Activated T-cell treated with anti-CD3 and anti-CD28 coated beads for 48 hours (primary cell): ENCODE results near the gene BPTF.
"Not testable (repeated sequence)": the region's sequence is repeated elsewhere in the genome, so short reads cannot be mapped to it uniquely, and the experiment has no call there.

Experiments used
- DNase-seq: peaks from one replicate; pipeline ENCODE4 v3.0.0-alpha.2; 2020; ENCODE audit warnings: low read depth

The BPTF gene

GRCh38 chr17:67974185-67974584, 148.9 kb downstream of the BPTF start:
- DNase-seq = no peak

DNA sequence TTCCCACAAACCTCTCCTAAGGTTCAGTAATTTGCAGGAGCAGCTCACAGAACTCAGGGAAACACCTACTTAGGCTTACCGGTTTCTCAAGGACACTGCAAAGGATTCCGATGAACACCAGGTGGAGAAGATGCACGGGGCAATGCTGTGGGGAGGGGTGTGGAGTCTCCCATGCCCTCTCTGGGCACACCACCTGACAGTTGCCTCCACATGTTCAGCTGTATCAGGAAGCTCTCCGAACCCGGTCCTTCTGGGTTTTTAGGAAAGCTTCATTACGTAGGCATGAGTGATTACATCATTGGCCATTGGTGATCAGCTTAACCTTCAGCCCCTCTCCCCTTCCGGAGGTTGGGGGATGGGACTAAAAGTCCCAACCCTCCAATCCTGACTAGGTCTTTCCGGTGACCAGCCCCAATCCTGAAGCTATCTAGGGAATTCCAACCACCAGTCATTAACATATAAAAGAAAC, 149.3 kb downstream of the BPTF start:
- no peak for DNase-seq

- DNase-seq = not testable (repeated sequence)
These were observed 151.0 kb downstream of the BPTF start for GRCh38 chr17:67976306-67976705.

- DNase-seq = no peak
These were observed 155.2 kb downstream of the BPTF start for GRCh38 chr17:67980456-67980855.

DNA sequence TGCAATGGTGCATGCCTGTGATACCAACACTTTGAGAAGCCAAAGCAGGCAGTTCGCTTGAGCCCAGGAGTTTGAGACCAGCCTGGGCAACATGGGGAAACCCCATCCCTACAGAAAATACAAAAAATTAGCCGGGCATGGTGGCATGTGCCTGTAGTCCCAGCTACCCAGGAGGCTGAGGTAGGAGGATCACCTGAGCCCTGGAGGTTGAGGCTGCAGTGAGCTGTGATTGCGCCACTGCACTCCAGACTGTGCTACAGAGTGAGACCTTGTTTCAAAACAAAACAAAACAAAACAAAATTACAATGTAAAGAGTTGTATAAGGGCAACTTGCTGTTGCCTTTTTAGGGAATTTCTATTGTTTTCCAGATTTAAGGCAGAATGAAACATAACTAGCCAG, 155.6 kb downstream of the BPTF start:
- DNase-seq = not testable (repeated sequence)

GRCh38 chr17:67982034-67982640, 156.8 kb downstream of the BPTF start:
- no peak for DNase-seq

DNA sequence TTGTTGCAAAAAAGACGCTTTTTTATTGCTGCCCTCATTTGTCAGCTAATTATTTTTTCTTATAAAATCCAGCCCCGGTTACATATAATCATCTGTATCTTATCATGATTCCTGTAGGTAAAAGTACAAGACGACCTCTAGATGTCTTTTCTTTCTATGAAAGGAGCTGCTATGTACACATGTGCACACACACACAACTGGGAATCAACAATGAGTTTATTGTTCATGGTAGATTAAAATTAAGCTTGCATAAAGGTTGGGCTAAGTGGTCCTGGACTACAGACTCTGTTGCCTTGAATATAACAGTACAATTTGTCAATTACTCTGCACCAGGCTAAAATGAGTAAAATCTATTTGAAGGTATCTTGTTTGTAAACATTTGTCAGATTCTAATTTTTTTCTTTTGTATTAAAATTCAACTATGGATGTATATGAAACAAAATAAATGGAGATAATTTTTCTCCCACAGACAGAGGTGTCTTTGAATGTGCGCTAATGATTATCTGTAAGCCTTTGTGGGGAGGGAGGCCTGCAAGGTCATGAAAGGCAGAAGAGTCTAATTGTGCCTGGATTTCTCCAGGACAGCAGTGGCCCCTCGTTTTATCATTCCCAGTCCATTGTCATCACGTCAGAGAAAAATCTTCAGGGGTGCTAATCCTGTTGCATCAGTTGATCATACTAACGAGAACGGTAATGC, 157.5 kb downstream of the BPTF start:
- DNase-seq = no peak

DNA sequence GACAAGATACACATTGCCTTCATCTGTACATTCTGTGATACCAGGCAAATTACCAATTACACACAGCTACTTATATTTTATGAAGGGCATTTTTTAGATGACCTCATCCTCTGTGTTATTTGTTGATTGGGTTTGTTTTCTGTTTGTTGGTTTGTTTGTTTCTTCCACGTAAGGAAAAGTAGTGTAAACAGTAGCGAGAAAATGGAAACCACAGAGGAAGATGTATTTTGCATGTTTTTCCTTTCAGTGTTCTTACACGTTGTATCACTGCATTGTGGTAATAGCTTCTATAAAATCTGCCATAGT, 158.0 kb downstream of the BPTF start:
- no peak for DNase-seq

DNA sequence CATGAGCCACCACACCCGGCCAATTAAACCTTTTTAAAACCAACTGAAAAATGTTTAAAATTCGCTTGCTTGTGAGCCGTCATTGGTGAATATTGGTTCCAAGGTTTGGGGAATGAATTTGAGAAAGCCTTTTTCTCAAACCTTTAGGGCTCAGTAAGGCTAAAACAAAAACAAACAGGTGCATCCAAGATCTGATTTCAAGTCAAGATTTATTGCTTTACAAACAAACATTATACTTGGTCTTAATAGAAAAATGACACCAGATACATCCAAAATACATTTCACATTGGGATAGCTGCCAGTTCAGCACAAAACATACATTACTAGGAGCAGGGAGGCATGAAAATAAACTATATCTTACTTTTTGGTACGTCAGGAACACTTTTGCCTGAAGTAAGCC, 165.6 kb downstream of the BPTF start:
- no peak for DNase-seq

DNA sequence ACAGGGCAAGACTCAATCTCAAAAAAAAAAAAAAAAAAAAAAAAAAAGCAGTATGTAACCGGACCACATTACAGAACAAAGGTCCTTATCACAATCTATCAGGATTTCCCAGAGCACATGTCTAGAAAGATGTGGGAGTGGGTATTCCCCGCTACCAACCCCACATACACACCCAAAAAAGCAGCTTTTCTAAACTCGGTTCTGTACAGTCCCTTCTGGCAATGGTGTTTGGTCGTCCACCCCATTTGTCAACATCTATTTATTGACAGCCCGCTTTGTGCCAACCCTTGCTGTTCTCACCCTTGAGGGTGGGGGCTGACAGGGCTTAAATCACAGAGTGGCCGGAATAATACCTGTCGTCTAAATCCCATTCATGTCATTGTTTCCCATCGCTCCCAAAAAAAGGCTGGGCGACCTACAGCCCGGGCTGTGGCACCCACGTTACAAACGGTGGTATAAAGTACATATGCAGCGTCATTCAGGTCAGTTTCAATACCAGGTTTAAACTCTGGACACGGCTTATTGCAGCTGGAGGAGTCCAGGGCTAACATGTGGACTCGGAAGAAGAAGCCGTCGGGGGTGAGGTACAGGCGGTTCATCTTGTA, 167.3 kb downstream of the BPTF start:
- DNase-seq = no peak

- peak; percentile 82 for DNase-seq
These were observed 168.1 kb downstream of the BPTF start for GRCh38 chr17:67993153-67993997.

DNA sequence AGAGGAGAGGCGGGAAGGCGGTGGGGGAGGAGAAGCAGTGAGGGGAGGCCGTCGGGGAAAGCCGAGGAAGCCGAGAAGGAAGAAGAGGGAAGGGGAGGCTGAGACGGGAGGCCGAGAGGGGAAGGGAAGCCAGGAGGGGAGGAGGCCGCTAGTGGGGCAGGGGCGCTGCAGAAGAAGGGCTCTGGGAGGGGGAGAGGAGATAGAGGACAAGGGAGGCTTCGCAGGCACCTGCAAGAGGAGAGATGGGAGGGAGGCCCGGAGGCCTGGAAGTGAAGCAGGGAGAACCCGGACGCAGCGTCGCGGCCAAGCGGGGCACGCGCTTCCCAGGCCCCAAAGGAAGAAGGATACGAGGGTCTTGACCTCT, 168.7 kb downstream of the BPTF start:
- no peak for DNase-seq

DNA sequence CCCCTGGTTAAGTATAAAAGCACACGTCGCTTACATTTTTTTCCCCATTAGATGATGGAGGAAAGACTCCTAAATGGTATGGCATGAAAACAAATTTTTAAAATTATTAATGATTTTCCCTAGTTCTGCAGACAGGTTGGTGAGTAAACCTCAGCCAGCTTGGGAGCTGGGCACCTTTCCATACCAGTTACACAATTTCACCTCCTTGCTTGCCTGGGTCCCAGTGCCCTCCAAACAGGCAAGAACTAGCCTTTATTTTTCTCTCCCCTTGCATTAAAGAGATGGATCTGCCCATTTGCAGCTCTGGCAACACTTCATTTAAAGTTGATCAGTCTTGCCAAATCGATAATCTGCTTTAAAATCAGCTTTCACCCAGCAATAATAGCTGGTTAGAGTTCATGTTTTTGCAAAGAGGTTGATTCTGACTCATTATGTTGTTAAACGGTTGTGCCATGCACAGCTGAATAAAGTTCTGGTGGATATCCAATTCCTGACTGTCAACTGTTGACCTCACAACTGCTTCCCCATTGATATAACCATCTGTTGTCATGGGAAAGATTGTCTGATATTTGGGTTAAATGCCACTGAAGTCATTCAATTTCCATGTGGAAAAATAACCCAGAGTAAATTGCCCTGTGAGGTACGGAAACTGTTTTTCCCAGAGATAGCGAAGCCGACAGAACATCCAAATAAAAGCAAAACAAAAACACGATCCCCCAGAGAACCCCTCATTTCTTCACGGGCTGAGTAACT, 169.7 kb downstream of the BPTF start:
- DNase-seq = no peak

- DNase-seq = no peak
These were observed 170.4 kb downstream of the BPTF start for GRCh38 chr17:67995570-67996263.

GRCh38 chr17:67996301-67997171, 171.2 kb downstream of the BPTF start, which contains the start of gene C17orf58:
TSS of gene C17orf58 (minus strand) at chr17:67996469. CDS start at chr17:67996198, 271 bp downstream.
- not testable (repeated sequence) for DNase-seq

DNA sequence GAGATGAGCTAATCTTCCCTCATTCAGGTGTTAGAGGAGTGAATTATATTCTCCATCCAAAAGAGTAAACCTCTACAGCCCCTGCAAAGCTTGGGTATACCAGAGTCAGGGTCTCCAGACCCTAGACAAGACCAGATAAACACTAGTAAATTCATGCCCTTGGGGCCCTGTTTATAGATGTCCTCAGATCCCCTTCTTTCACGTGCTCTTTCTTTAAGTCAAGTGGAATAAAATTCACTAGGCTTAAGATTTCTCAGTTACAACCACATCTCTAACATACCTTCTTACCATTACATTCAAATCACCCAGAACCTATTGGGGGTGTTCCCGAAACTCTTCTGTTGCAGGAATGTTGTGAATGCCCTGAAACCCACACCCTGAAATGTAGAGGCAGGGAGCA, 173.2 kb downstream of the BPTF start:
- no peak for DNase-seq

DNA sequence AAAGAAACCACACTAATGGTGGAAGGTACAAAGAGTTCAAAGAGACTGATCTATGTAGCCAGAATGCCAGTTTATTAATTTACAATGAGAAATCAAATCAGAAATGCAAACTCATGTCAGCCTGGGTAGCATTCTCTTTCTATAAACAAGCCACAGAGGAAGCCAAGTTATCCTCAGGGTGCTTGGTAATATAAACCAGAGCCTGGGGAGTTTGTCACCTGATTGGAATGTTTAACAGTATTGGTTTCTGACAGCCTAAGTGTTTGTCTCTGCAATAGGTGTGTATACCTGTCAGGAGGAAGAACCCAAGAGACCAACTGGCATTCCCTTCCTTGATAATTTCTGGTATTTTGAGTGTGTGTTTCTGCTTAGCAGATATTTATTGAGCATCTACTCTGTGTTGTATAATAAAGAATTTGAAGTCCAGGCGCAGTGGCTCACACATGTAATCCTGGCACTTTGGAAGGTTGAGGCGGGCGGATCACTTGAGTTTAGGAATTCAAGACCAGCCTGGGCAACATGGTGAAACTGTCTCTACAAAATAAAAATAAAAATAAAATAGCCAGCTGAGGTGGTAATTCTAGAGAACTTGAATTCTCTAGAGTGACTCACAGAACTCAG, 174.1 kb downstream of the BPTF start:
- no peak for DNase-seq

DNA sequence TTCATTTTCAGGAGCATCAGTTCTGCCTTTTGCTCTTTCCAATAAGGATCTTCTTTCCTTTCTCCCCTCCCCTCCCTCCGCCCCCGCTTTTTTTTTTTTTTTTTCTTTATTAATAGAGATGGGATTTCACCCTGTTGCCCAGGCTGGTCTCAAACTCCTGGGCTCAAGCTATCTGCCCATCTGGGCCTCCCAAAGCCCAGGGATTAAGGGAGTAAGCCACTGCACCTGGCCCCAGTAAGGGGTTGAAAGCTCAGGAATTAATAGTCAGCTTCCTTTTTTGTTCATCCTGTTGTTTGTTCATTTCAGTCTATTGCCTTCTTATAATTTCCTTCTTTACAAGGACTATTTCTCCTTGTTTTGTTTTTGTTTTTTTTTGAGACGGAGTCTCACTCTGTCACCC, 178.9 kb downstream of the BPTF start:
- DNase-seq = no peak

DNA sequence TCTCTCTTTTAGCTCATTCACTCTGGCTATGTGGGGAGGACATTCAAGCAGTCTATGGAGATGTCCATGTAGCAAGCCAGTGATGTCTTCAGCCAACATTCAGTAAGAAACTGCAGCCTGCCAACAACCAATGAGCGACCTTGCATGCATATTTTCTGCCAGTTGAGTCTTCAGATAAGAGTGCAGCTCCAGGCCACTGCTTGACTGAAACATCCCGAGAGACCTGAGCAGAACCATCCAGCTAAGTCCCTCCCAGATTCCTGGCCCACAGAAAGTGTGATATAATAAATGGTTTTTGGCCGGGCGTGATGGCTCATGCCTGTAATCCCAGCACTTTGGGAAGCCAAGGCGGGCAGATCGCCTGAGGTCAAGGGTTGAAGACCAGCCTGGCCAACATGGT, 181.5 kb downstream of the BPTF start:
- DNase-seq = no peak

DNA sequence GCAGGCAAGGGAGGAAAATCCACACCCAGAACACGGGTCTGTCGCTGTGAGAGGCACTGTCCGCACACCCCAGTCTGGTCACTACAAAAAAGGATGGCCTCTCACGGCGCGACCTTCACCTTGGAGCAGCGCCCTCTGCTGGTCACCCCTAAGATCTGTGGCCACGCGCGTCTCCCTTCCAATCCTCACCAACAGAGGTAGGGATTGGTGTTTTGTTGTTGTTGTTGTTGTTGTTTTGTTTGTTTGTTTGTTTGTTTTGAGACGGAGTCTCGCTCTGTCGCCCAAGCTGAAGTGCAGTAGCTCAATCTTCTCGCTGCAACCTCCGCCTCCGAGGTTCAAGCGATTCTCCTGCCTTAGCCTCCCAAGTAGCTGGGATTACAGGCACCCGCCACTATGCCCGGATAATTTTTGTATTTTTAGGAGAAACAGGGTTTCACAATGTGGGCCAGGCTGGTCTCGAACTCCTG, 185.9 kb downstream of the BPTF start:
- DNase-seq = peak; percentile 62
